ENCODE results near the gene KRT86.

KRT86 gene

GRCh38 chr12:52274521-52275120, at the start of gene KRT86:
Gene KRT86, plus strand, starts transcription at chr12:52274645. Its CDS starts 27,272 bp downstream, at chr12:52301917.
- no peak for DNase-seq (ENCODE audit: insufficient read length, low spot score)
- no peak for FAIRE-seq

- FAIRE-seq (no peak), DNase-seq (ENCODE audit: insufficient read length, low spot score) (no peak)
These were observed 48.7 kb upstream of the KRT86 start for GRCh38 chr12:52225752-52226151.

- DNase-seq (ENCODE audit: insufficient read length, low spot score) (no peak), FAIRE-seq (no peak)
These were observed 48.0 kb upstream of the KRT86 start for GRCh38 chr12:52226446-52226845.

- DNase-seq (ENCODE audit: insufficient read length, low spot score), result no peak
- no peak for FAIRE-seq
These were observed 46.8 kb upstream of the KRT86 start for GRCh38 chr12:52227606-52228166.

- no peak for FAIRE-seq
- DNase-seq (ENCODE audit: insufficient read length, low spot score), result no peak
These were observed 46.1 kb upstream of the KRT86 start for GRCh38 chr12:52228366-52228765.

GRCh38 chr12:52228931-52229330, 45.5 kb upstream of the KRT86 start:
- no peak for DNase-seq (ENCODE audit: insufficient read length, low spot score)
- FAIRE-seq, result no peak

- DNase-seq (ENCODE audit: insufficient read length, low spot score), result no peak
- no peak for FAIRE-seq
These were observed 44.6 kb upstream of the KRT86 start for GRCh38 chr12:52229836-52230343.

GRCh38 chr12:52230364-52231281, 43.8 kb upstream of the KRT86 start:
- FAIRE-seq (no peak), DNase-seq (ENCODE audit: insufficient read length, low spot score) (no peak)

- FAIRE-seq (no peak), DNase-seq (ENCODE audit: insufficient read length, low spot score) (no peak)
These were observed 42.9 kb upstream of the KRT86 start for GRCh38 chr12:52231305-52232202.

- no peak for DNase-seq (ENCODE audit: insufficient read length, low spot score)
- FAIRE-seq, result no peak
These were observed 42.2 kb upstream of the KRT86 start for GRCh38 chr12:52232203-52232673.

- DNase-seq (ENCODE audit: insufficient read length, low spot score) (no peak), FAIRE-seq (no peak)
These were observed 41.6 kb upstream of the KRT86 start, which contains the start of gene KRT7 for GRCh38 chr12:52232674-52233461. Gene KRT7, plus strand, starts transcription at chr12:52233243. Its CDS starts 54 bp downstream, at chr12:52233297.

- FAIRE-seq (no peak), DNase-seq (ENCODE audit: insufficient read length, low spot score) (no peak)
These were observed 40.8 kb upstream of the KRT86 start for GRCh38 chr12:52233462-52234207.

GRCh38 chr12:52234223-52234810, 40.1 kb upstream of the KRT86 start:
- DNase-seq (ENCODE audit: insufficient read length, low spot score) (no peak), FAIRE-seq (no peak)

GRCh38 chr12:52235001-52235764, 39.3 kb upstream of the KRT86 start:
- no peak for FAIRE-seq
- DNase-seq (ENCODE audit: insufficient read length, low spot score), result no peak

- FAIRE-seq, result no peak
These were observed 38.6 kb upstream of the KRT86 start for GRCh38 chr12:52235822-52236361.

GRCh38 chr12:52236386-52237050, 37.9 kb upstream of the KRT86 start:
- FAIRE-seq, result no peak
- DNase-seq (ENCODE audit: insufficient read length, low spot score), result no peak

More at GRCh38 chr12:52235822-52236361, 38.6 kb upstream of the KRT86 start:
- DNase-seq (ENCODE audit: insufficient read length, low spot score), result no peak

All from GM19239 (cell line).